SK-N-MC (cell line): ENCODE measurements around the gene LRP1-AS.
A peak's percentile ranks its signal among the peaks of the same experiment; 100 is the strongest.

Source experiments
- DNase-seq: peaks from one replicate; pipeline ENCODE4 v3.0.0-alpha.2; 2011; ENCODE audit warnings: low read depth, low spot score
- H3K27ac ChIP-seq: fragments of 200-600 bp; sonication (generic); 2 replicates; pipeline ENCODE4 v1.5.1; 2016; ENCODE audit warnings: mixed run types
- H3K36me3 ChIP-seq: fragments of 200-600 bp; sonication (generic); 2 replicates; pipeline ENCODE4 v1.6.1; 2017; ENCODE audit warnings: antibody characterized with exemption, low read length, mixed read lengths; ENCODE audit not compliant: insufficient read depth
- H3K4me3 ChIP-seq: fragments of 200-600 bp; sonication (generic); 2 replicates; pipeline ENCODE4 v1.5.1; 2016
- H3K9ac ChIP-seq: fragments of 200-600 bp; sonication (generic); 2 replicates; pipeline ENCODE4 v1.8.0; 2017; ENCODE audit warnings: mixed run types, mixed read lengths; ENCODE audit not compliant: insufficient read length
- H3K9me3 ChIP-seq: fragments of 200-600 bp; sonication (generic); 2 replicates; pipeline ENCODE4 v1.6.1; 2017; ENCODE audit warnings: low read depth, mild to moderate bottlenecking, antibody characterized with exemption, low read length, moderate library complexity, mixed read lengths
- EZH2 ChIP-seq: fragments of 200-600 bp; sonication (generic); IDR thresholded peaks from one replicate; pipeline ENCODE4 v1.6.1; 2017; ENCODE audit warnings: antibody characterized with exemption
- FOXP2 ChIP-seq: optimal IDR thresholded peaks from 2 replicates; pipeline ENCODE3; 2011; ENCODE audit warnings: mild to moderate bottlenecking, moderate library complexity; ENCODE audit not compliant: insufficient read depth; ENCODE audit errors: extremely low read length, control extremely low read depth
- POLR2AphosphoS5 ChIP-seq: IDR thresholded peaks from 2 replicates; pipeline ENCODE4 v1.6.1; 2012; ENCODE audit warnings: mild to moderate bottlenecking, low read depth, low read length, borderline replicate concordance

Gene LRP1-AS

GRCh38 chr12:57182918-57183575 is 35.6 kb upstream of the LRP1-AS start:
- H3K4me3 ChIP-seq: no peak overlapping the region
- H3K27ac ChIP-seq: no peak overlapping the region
- peaks cover 24% of the 10 kb centered on the region; the same call in 1 of the 2 replicates for H3K36me3 ChIP-seq
- TF ChIP-seq FOXP2 (no peak), EZH2 (no peak), POLR2AphosphoS5 (no peak)
- H3K9me3 ChIP-seq: no peaks in the 10 kb centered on the region
- DNase-seq: peak; percentile 12
- H3K9ac ChIP-seq: no peak overlapping the region

- DNase-seq: no peak
- H3K9ac ChIP-seq: no peak overlapping the region
- no peak overlapping the region for H3K27ac ChIP-seq
- no peak overlapping the region for H3K4me3 ChIP-seq
- H3K36me3 ChIP-seq: peaks cover 22% of the 10 kb centered on the region; the same call in 1 of the 2 replicates
- no peaks in the 10 kb centered on the region for H3K9me3 ChIP-seq
- no peak for TF ChIP-seq POLR2AphosphoS5
- TF ChIP-seq FOXP2: no peak
- TF ChIP-seq EZH2: no peak
These were observed 34.2 kb upstream of the LRP1-AS start for GRCh38 chr12:57181561-57182155.

- H3K9ac ChIP-seq: no peak overlapping the region
- no peak for DNase-seq
- TF ChIP-seq EZH2 (no peak), POLR2AphosphoS5 (no peak), FOXP2 (no peak)
- no peak overlapping the region for H3K27ac ChIP-seq
- H3K4me3 ChIP-seq: no peak overlapping the region
- no peaks in the 10 kb centered on the region for H3K9me3 ChIP-seq
- peaks cover 20% of the 10 kb centered on the region for H3K36me3 ChIP-seq
These were observed 33.7 kb upstream of the LRP1-AS start for GRCh38 chr12:57181072-57181471.

- peaks cover 20% of the 10 kb centered on the region for H3K36me3 ChIP-seq
- H3K9me3 ChIP-seq: no peaks in the 10 kb centered on the region
- no peak overlapping the region for H3K9ac ChIP-seq
These were observed 33.0 kb upstream of the LRP1-AS start for GRCh38 chr12:57180321-57180989.

GRCh38 chr12:57179331-57180086 is 32.1 kb upstream of the LRP1-AS start:
- Histone ChIP-seq H3K36me3 (peaks cover 18% of the 10 kb centered on the region), H3K9me3 (no peaks in the 10 kb centered on the region), H3K27ac (no peak overlapping the region), H3K4me3 (no peak overlapping the region), H3K9ac (no peak overlapping the region)
- no peak for TF ChIP-seq EZH2
- TF ChIP-seq POLR2AphosphoS5: no peak
- TF ChIP-seq FOXP2: no peak
- no peak for DNase-seq

More at GRCh38 chr12:57180321-57180989, 33.0 kb upstream of the LRP1-AS start:
- no peak for DNase-seq
- TF ChIP-seq EZH2 (no peak), POLR2AphosphoS5 (no peak), FOXP2 (no peak)
- Histone ChIP-seq H3K4me3 (no peak overlapping the region), H3K27ac (no peak overlapping the region)

GRCh38 chr12:57178213-57178612 is 30.8 kb upstream of the LRP1-AS start:
- no peak for TF ChIP-seq FOXP2
- TF ChIP-seq POLR2AphosphoS5: no peak
- no peak for TF ChIP-seq EZH2
- Histone ChIP-seq H3K9me3 (no peaks in the 10 kb centered on the region), H3K36me3 (peaks cover 18% of the 10 kb centered on the region), H3K27ac (no peak overlapping the region), H3K4me3 (no peak overlapping the region), H3K9ac (no peak overlapping the region)
- DNase-seq: no peak

GRCh38 chr12:57177354-57177753 is 29.9 kb upstream of the LRP1-AS start:
- peaks cover 18% of the 10 kb centered on the region for H3K36me3 ChIP-seq
- H3K9me3 ChIP-seq: no peaks in the 10 kb centered on the region

GRCh38 chr12:57176846-57177245 is 29.4 kb upstream of the LRP1-AS start:
- TF ChIP-seq POLR2AphosphoS5: no peak
- no peak for TF ChIP-seq EZH2
- no peak for TF ChIP-seq FOXP2
- H3K9ac ChIP-seq: no peak overlapping the region
- H3K9me3 ChIP-seq: no peaks in the 10 kb centered on the region
- no peak overlapping the region for H3K4me3 ChIP-seq
- H3K27ac ChIP-seq: no peak overlapping the region
- peaks cover 18% of the 10 kb centered on the region for H3K36me3 ChIP-seq
- DNase-seq: no peak

More at GRCh38 chr12:57177354-57177753, 29.9 kb upstream of the LRP1-AS start:
- Histone ChIP-seq H3K9ac (no peak overlapping the region), H3K4me3 (no peak overlapping the region), H3K27ac (no peak overlapping the region)
- TF ChIP-seq EZH2: no peak
- DNase-seq: no peak
